Pons (tissue), 1 donor: ENCODE measurements around the gene EYA2.

ENCODE experiments used
- DNase-seq: peaks from one replicate; pipeline ENCODE4 v3.0.0-alpha.2; 2016; ENCODE audit warnings: low spot score

EYA2 gene

GRCh38 chr20:46933150-46933549 lies 38.5 kb downstream of the EYA2 start:
- DNase-seq: no peak

GRCh38 chr20:46934746-46935287 lies 40.2 kb downstream of the EYA2 start:
- DNase-seq: no peak

GRCh38 chr20:46935394-46936017 lies 40.9 kb downstream of the EYA2 start:
- DNase-seq: no peak

- DNase-seq: no peak
These were observed 41.9 kb downstream of the EYA2 start for GRCh38 chr20:46936415-46937156.

- DNase-seq: no peak
These were observed 42.5 kb downstream of the EYA2 start for GRCh38 chr20:46937157-46937523.

GRCh38 chr20:46937533-46938226 lies 43.0 kb downstream of the EYA2 start:
- DNase-seq: no peak

GRCh38 chr20:46938434-46938833 lies 43.8 kb downstream of the EYA2 start:
- DNase-seq: no peak

GRCh38 chr20:46939031-46939965 lies 44.7 kb downstream of the EYA2 start:
- no peak for DNase-seq

GRCh38 chr20:46940616-46941015 lies 46.0 kb downstream of the EYA2 start:
- DNase-seq: no peak

GRCh38 chr20:46941404-46941803 lies 46.8 kb downstream of the EYA2 start:
- DNase-seq: no peak

GRCh38 chr20:46943861-46944591 lies 49.4 kb downstream of the EYA2 start:
- no peak for DNase-seq

GRCh38 chr20:46945465-46945864 lies 50.8 kb downstream of the EYA2 start:
- DNase-seq: no peak

- no peak for DNase-seq
These were observed 51.6 kb downstream of the EYA2 start for GRCh38 chr20:46946181-46946624.

- no peak for DNase-seq
These were observed 52.2 kb downstream of the EYA2 start for GRCh38 chr20:46946796-46947195.

- no peak for DNase-seq
These were observed 53.4 kb downstream of the EYA2 start for GRCh38 chr20:46948081-46948480.

GRCh38 chr20:46951405-46951804 lies 56.8 kb downstream of the EYA2 start:
- DNase-seq: no peak

GRCh38 chr20:46951840-46952497 lies 57.3 kb downstream of the EYA2 start:
- DNase-seq: no peak

- no peak for DNase-seq
These were observed 59.0 kb downstream of the EYA2 start for GRCh38 chr20:46953596-46953995.

GRCh38 chr20:46954490-46955038 lies 59.9 kb downstream of the EYA2 start:
- DNase-seq: no peak
